H1 (cell line): ENCODE data around the gene EPB41L5. TPM values are rescaled to one million over a fixed set of nuclear protein-coding genes. Genes with fewer than 3 reads are reported as not detected.

ENCODE experiments used
- CTCF ChIA-PET: fragments of 300-600 bp; sonication (Branson Sonifier 250); formaldehyde crosslinking; loops from one replicate; lab custom pipeline; 2021; ENCODE audit not compliant: partially characterized antibody; lab: Charles Lee
- POLR2A ChIA-PET: fragments of 300-600 bp; sonication (Branson Sonifier 250); formaldehyde crosslinking; loops from one replicate; lab custom pipeline; 2021; ENCODE audit warnings: inconsistent platforms; ENCODE audit not compliant: partially characterized antibody; lab: Charles Lee
- DNase-seq, 2 experiments: peaks; one replicate each; pipeline versions ENCODE4 v3.0.0 to v3.0.0-alpha.2; 2010 to 2022; ENCODE audit warnings: low spot score in 2 of 2, low read depth in 1 of 2, mixed read lengths in 1 of 2
- FAIRE-seq: peaks from 2 replicates; lab custom pipeline; 2011; peaks lifted over from hg19 to GRCh38; lab: Jason Lieb, UNC
- H2AFZ ChIP-seq: 2 replicates; pipeline ENCODE4 v1.8.1; 2012; ENCODE audit warnings: low read length, inconsistent platforms
- H2AK5ac ChIP-seq: 2 replicates; pipeline ENCODE4 v1.6.1; 2013; ENCODE audit warnings: low read depth, low read length
- H2BK120ac ChIP-seq: replicated peaks from 2 replicates; pipeline ENCODE3; 2013; ENCODE audit warnings: low read depth, low read length, inconsistent platforms
- H2BK12ac ChIP-seq: 2 replicates; pipeline ENCODE4 v1.6.1; 2013; ENCODE audit warnings: low read depth, low read length
- H2BK15ac ChIP-seq: 2 replicates; pipeline ENCODE4 v1.6.1; 2013; ENCODE audit warnings: low read length
- H2BK20ac ChIP-seq: 2 replicates; pipeline ENCODE4 v1.6.1; 2013; ENCODE audit warnings: low read length
- H2BK5ac ChIP-seq: 2 replicates; pipeline ENCODE4 v1.6.1; 2013; ENCODE audit warnings: low read depth, low read length
- H3K14ac ChIP-seq: 2 replicates; pipeline ENCODE4 v1.6.1; 2013; ENCODE audit warnings: inconsistent platforms; ENCODE audit not compliant: insufficient read length
- H3K18ac ChIP-seq: 2 replicates; pipeline ENCODE4 v1.6.1; 2013; ENCODE audit warnings: low read length; ENCODE audit errors: extremely low read depth
- H3K23ac ChIP-seq: 2 replicates; pipeline ENCODE4 v1.6.1; 2013; ENCODE audit warnings: inconsistent platforms; ENCODE audit not compliant: insufficient read length
- H3K23me2 ChIP-seq: 2 replicates; pipeline ENCODE4 v1.6.1; 2013; ENCODE audit warnings: low read depth, low read length
- H3K27ac ChIP-seq: 2 replicates; pipeline ENCODE4 v1.6.1; 2011; ENCODE audit warnings: low read depth, low read length, inconsistent platforms
- H3K27me3 ChIP-seq, 4 experiments: replicated peaks in 1 of 4; 1 replicate in 1 of 4; 2 replicates in 3 of 4; pipeline versions ENCODE4 v1.6.1 to v1.8.1; 2011 to 2013; ENCODE audit warnings: low read length in 3 of 4, mild to moderate bottlenecking in 3 of 4, inconsistent platforms in 2 of 4, mixed read lengths in 2 of 4, moderate library complexity in 1 of 4; ENCODE audit not compliant: control insufficient read depth in 3 of 4, insufficient read depth in 3 of 4; ENCODE audit errors: extremely low read depth in 1 of 4
- H3K36me3 ChIP-seq, 4 experiments: 2 replicates each; pipeline versions ENCODE4 v1.6.1 to v1.8.1; 2011 to 2013; ENCODE audit warnings: mild to moderate bottlenecking in 4 of 4, low read length in 3 of 4, moderate library complexity in 2 of 4, control low read depth in 1 of 4, inconsistent platforms in 1 of 4; ENCODE audit not compliant: insufficient read depth in 4 of 4, control insufficient read depth in 2 of 4
- H3K4ac ChIP-seq: replicated peaks from 2 replicates; pipeline ENCODE3; 2013; ENCODE audit warnings: low read length, low read depth, mixed read lengths, inconsistent platforms; ENCODE audit not compliant: insufficient read length
- H3K4me1 ChIP-seq, 4 experiments: replicated peaks in 1 of 4; 1 replicate in 1 of 4; 2 replicates in 3 of 4; pipeline versions ENCODE4 v1.6.1 to v1.8.1; 2011 to 2013; ENCODE audit warnings: low read length in 3 of 4, inconsistent platforms in 2 of 4, mixed read lengths in 1 of 4; ENCODE audit not compliant: insufficient read depth in 4 of 4, control insufficient read depth in 3 of 4
- H3K4me2 ChIP-seq, 2 experiments: 2 replicates each; pipeline versions ENCODE4 v1.6.1 to v1.8.1; 2011 to 2013; ENCODE audit warnings: low read depth in 2 of 2, low read length in 2 of 2, control low read depth in 1 of 2, inconsistent platforms in 1 of 2, mild to moderate bottlenecking in 1 of 2; ENCODE audit not compliant: insufficient read depth in 1 of 2
- H3K4me3 ChIP-seq, 4 experiments: fragments of 200-600, 300-600 bp in 1 of 4; sonication (generic), shearing (Covaris generic), sonication (Bioruptor Twin) in 1 of 4; 2 replicates each; pipeline versions ENCODE4 v1.5.1 to v1.8.1; 2011 to 2016; ENCODE audit warnings: low read length in 4 of 4, low read depth in 3 of 4, control low read depth in 2 of 4, inconsistent platforms in 2 of 4, mild to moderate bottlenecking in 2 of 4, mixed read lengths in 1 of 4, moderate library complexity in 1 of 4; ENCODE audit not compliant: insufficient read depth in 2 of 4; ENCODE audit errors: extremely low read depth in 1 of 4
- H3K56ac ChIP-seq: replicated peaks from 2 replicates; pipeline ENCODE3; 2013; ENCODE audit warnings: low read depth, mild to moderate bottlenecking, mixed read lengths, low read length, inconsistent platforms; ENCODE audit not compliant: insufficient read length
- H3K79me1 ChIP-seq: 2 replicates; pipeline ENCODE4 v1.6.1; 2013; ENCODE audit warnings: low read depth, low read length, control low read depth
- H3K79me2 ChIP-seq, 2 experiments: 2 replicates each; pipeline versions ENCODE4 v1.6.1 to v1.8.1; 2012 to 2013; ENCODE audit warnings: low read length in 2 of 2, mild to moderate bottlenecking in 2 of 2, inconsistent platforms in 1 of 2; ENCODE audit not compliant: insufficient read depth in 2 of 2, control insufficient read depth in 1 of 2
- H3K9ac ChIP-seq, 4 experiments: replicated peaks in 1 of 4; 1 replicate in 1 of 4; 2 replicates in 3 of 4; pipeline versions ENCODE4 v1.6.1 to v1.8.1; 2011 to 2013; ENCODE audit warnings: low read depth in 3 of 4, low read length in 3 of 4, control low read depth in 2 of 4, mild to moderate bottlenecking in 2 of 4, moderate library complexity in 2 of 4, inconsistent platforms in 1 of 4; ENCODE audit errors: extremely low read depth in 1 of 4
- H3K9me3 ChIP-seq, 2 experiments: 2 replicates each; pipeline versions ENCODE4 v1.6.1 to v1.8.1; 2012 to 2013; ENCODE audit warnings: mild to moderate bottlenecking in 2 of 2, moderate library complexity in 2 of 2, control low read depth in 1 of 2, inconsistent platforms in 1 of 2, low read depth in 1 of 2, low read length in 1 of 2, mixed read lengths in 1 of 2; ENCODE audit not compliant: insufficient read depth in 2 of 2
- H4K20me1 ChIP-seq, 2 experiments: replicated peaks in 1 of 2; 2 replicates each; pipeline versions ENCODE3 to v1.8.1; 2011 to 2013; ENCODE audit warnings: inconsistent platforms in 2 of 2, low read length in 2 of 2, mild to moderate bottlenecking in 1 of 2; ENCODE audit not compliant: insufficient read depth in 2 of 2, control insufficient read depth in 1 of 2
- H4K5ac ChIP-seq: 2 replicates; pipeline ENCODE4 v1.6.1; 2013; ENCODE audit warnings: low read length, low read depth, mixed read lengths, inconsistent platforms; ENCODE audit not compliant: insufficient read length
- H4K8ac ChIP-seq: 2 replicates; pipeline ENCODE4 v1.8.0; 2013; ENCODE audit warnings: mild to moderate bottlenecking, moderate library complexity, low read length, inconsistent platforms; ENCODE audit not compliant: insufficient read depth; ENCODE audit errors: extremely low read depth
- H4K91ac ChIP-seq: replicated peaks from 2 replicates; pipeline ENCODE3; 2013; ENCODE audit warnings: low read length, mixed read lengths, inconsistent platforms; ENCODE audit not compliant: insufficient read length
- ATF3 ChIP-seq: IDR thresholded peaks from 2 replicates; pipeline ENCODE4 v1.6.1; 2011; ENCODE audit warnings: low read depth, mild to moderate bottlenecking, low read length; ENCODE audit not compliant: insufficient read depth
- BCL11A ChIP-seq, 2 experiments: IDR thresholded peaks; one replicate each; pipeline ENCODE4 v1.6.1; 2011; ENCODE audit warnings: low read depth in 2 of 2, low read length in 2 of 2, mild to moderate bottlenecking in 2 of 2
- EP300 ChIP-seq, 2 experiments: IDR thresholded peaks; 1 replicate in 1 of 2; 2 replicates in 1 of 2; pipeline ENCODE4 v1.6.1; 2011 to 2012; ENCODE audit warnings: low read depth in 2 of 2, low read length in 2 of 2, mild to moderate bottlenecking in 2 of 2, borderline replicate concordance in 1 of 2, inconsistent platforms in 1 of 2, moderate library complexity in 1 of 2
- GABPA ChIP-seq: IDR thresholded peaks from 2 replicates; pipeline ENCODE4 v1.6.1; 2011; ENCODE audit warnings: mild to moderate bottlenecking, low read length, moderate library complexity, borderline replicate concordance; ENCODE audit not compliant: insufficient read depth
- KDM4A ChIP-seq: IDR thresholded peaks from one replicate; pipeline ENCODE4 v1.7.1; 2012; ENCODE audit warnings: low read depth, mild to moderate bottlenecking, moderate library complexity, low read length, inconsistent platforms; ENCODE audit not compliant: severe bottlenecking
- RFX5 ChIP-seq: IDR thresholded peaks from 2 replicates; pipeline ENCODE4 v1.6.1; 2011; ENCODE audit warnings: low read depth, low read length, improper control_type of control experiment, borderline replicate concordance
- RNF2 ChIP-seq: fragments of 200-900, 300-1000 bp; sonication (generic); IDR thresholded peaks from 2 replicates; pipeline ENCODE4 v1.7.1; 2016; ENCODE audit warnings: borderline replicate concordance, low read depth, mild to moderate bottlenecking, antibody characterized with exemption, low read length; ENCODE audit not compliant: poor library complexity, severe bottlenecking; ENCODE audit errors: missing control alignments
- WGBS, 2 experiments: shearing (Covaris generic) in 1 of 2; methylation state at CpG; one replicate each; pipeline versions ENCODE4 v1.1.6 to v1.1.7; 2013 to 2015; ENCODE audit warnings: low lambda C conversion rate in 2 of 2, mixed read lengths in 2 of 2, inconsistent platforms in 1 of 2, low coverage in 1 of 2, missing lambda C conversion rate in 1 of 2; ENCODE audit not compliant: insufficient replicate concordance in 2 of 2, insufficient coverage in 1 of 2, insufficient read length in 1 of 2; ENCODE audit errors: extremely low coverage in 1 of 2, missing lambda C conversion rate in 1 of 2; 5-methylcytosine and 5-hydroxymethylcytosine counted together
- polyA plus RNA-seq, 7 experiments: library from polyadenylated mRNA; depleted of rRNA in 3 of 7; stranded (reverse) in 5 of 7; unstranded in 2 of 7; fragments of >200 nt in 5 of 7; fragments of 200-250 nt in 2 of 7; gene quantifications; 1 replicate in 5 of 7; 2 replicates in 1 of 7; 4 replicates in 1 of 7; pipeline versions ENCODE4 v1.2.1 to v1.2.3, GENCODE V29; 2011 to 2013; ENCODE audit warnings: missing spikeins in 2 of 7, mixed read lengths in 2 of 7
- total RNA-seq: library from RNA; stranded (reverse); fragmentation: NEBNext Ultra II Directional; extraction: Animal tissue kit (Norgen Biotek cat#: 25700); gene quantifications from 2 replicates; pipeline ENCODE4 v1.2.1, GENCODE V29; 2021

Gene EPB41L5
- total and polyA plus RNA-seq, 2 of the 8 experiments (the other 6 are each of a cell fraction or from before 2014, with no cell fraction given), result 13.5 to 32.3 TPM

- H2BK15ac ChIP-seq, result no peak overlapping the region
- no peak overlapping the region for H3K23ac ChIP-seq
- H3K4me3 ChIP-seq, result no peak overlapping the region
- no peaks in the 10 kb centered on the region for H3K79me2 ChIP-seq
- no peak overlapping the region for H4K8ac ChIP-seq
- ChIA-PET POLR2A (no interaction called here), CTCF (interaction anchor here (0.7 to 1.1 kb wide), 4 partner anchors 10 to 191 kb away, joined by 3 to 4 read pairs (median 4); no protein-coding TSS in a partner anchor)
- H2BK20ac ChIP-seq, result no peak overlapping the region
- no peaks in the 10 kb centered on the region for H3K9me3 ChIP-seq
- H4K5ac ChIP-seq, result no peak overlapping the region
- H3K56ac ChIP-seq, result no peak overlapping the region
- H2BK5ac ChIP-seq, result no peak overlapping the region
- no peak overlapping the region for H3K4me2 ChIP-seq
- H3K36me3 ChIP-seq, result no peaks in the 10 kb centered on the region
- no peak overlapping the region for H2BK12ac ChIP-seq
- H3K4ac ChIP-seq, result no peak overlapping the region
- no peak overlapping the region for H3K9ac ChIP-seq
- no peaks in the 10 kb centered on the region for H3K4me1 ChIP-seq
- 89% methylated on average over 3 of the region's 3 CpGs; no CpG with 5 or more reads in 1 of the 2 experiments for WGBS, 2 experiments
- no peak overlapping the region for H3K18ac ChIP-seq
- H3K27ac ChIP-seq, result no peak overlapping the region
- no peak overlapping the region for H2AK5ac ChIP-seq
- no peak overlapping the region for H2BK120ac ChIP-seq
- TF ChIP-seq GABPA, result no peak
- TF ChIP-seq RFX5, result no peak
- no peak for TF ChIP-seq ATF3
- TF ChIP-seq RNF2, result no peak
- no peak for TF ChIP-seq BCL11A (IDR thresholded peaks at IDR 0.05; ENCODE audit: low read depth in 2 of 2, low read length in 2 of 2)
- no peak for TF ChIP-seq KDM4A
- no peak for TF ChIP-seq EP300 (IDR thresholded peaks at IDR 0.05; ENCODE audit: borderline replicate concordance in 1 of 2, low read depth in 2 of 2, low read length in 2 of 2)
- DNase-seq (no peak), FAIRE-seq (no peak)
- no peaks in the 10 kb centered on the region for H3K79me1 ChIP-seq
- H3K27me3 ChIP-seq, result no peaks in the 10 kb centered on the region
- H3K14ac ChIP-seq, result no peak overlapping the region
- no peak overlapping the region for H2AFZ ChIP-seq
- H4K20me1 ChIP-seq, result no peaks in the 10 kb centered on the region
- no peak overlapping the region for H4K91ac ChIP-seq
- no peaks in the 10 kb centered on the region for H3K23me2 ChIP-seq
These were observed 97.1 kb downstream of the EPB41L5 start for GRCh38 chr2:120110062-120110362.
